ENCODE measurements around the gene HPSE2.

GRCh38 chr10:98609265-98609664, 626.4 kb downstream of the HPSE2 start:
- TF ChIP-seq EZH2 (IDR thresholded peaks at IDR 0.05; ENCODE audit: low read depth) (no peak), CTCF (conservative IDR thresholded peaks at IDR 0.05) (no peak)

All from PC-9 (cell line).